ENCODE measurements around the gene FANCI.

The FANCI gene

GRCh38 chr15:89363770-89364169, 120.0 kb downstream of the FANCI start:
- no peak for DNase-seq

DNA sequence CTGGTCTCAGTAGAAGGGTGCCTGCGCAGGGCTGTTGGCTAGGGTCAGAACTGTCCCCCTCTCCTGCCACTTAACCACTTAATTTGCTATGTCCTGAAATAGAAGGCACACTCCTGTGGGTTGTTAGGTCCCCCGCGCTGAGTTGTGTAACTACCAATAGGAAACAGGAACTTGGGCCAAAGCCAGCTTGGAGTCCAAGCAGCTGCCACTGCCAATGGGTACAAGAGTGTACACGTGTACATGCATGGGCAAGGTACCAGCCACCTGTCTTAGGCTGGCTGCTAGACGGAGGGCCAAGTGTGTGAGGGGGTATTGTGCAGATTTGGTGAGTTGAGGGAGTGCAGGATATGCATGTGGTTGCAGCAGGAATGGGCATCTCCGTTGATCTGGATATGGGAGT, 120.6 kb downstream of the FANCI start:
- DNase-seq, result peak; percentile 10

DNA sequence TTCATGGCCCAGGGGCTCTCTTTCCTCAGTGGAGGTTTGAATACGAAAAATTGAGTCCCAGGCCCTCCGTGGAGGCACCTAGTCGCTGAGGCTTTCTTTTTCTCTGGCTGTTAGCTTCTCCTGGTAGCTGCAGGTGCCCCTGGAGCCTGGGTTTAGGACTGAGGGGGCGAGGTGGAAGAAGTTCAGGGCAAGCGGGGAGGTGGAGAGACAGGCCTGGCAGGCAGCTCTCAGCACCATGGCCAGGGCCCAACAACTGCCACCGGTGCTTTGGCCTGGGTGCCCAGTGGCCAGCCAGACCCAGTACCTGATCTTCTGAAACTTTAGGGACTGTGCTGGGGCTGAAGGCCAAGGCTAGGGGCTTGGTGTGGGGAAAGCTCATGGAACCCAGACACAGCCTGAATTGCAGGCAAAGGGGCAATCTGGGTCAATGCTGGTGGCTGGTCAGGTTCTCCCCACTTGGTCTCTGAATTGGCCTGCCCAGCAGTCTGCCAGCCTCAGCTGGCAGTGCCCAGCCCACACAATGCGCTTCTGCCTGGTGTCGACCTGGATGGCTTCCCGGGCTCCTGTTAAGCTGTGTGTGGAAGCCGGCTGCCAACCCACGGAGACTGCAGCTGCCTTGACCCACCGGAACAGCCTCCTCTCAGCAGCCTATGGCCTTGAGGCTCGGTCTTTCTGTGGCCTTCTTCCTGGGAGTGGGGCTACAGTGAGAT, 121.1 kb downstream of the FANCI start:
- no peak for DNase-seq

- no peak for DNase-seq
Observed at GRCh38 chr15:89365462-89366065, 121.8 kb downstream of the FANCI start.

Data from NCI-H2107 (cell line).